Neuron (in vitro differentiated cells): ENCODE measurements around the gene XNDC1N.
"Not testable (repeated sequence)": the region's sequence is repeated elsewhere in the genome, so short reads cannot be mapped to it uniquely, and the experiment has no call there.

ENCODE experiments used
- H2AFZ ChIP-seq: one replicate; pipeline ENCODE4 v1.6.1; 2013; ENCODE audit warnings: low read depth, mild to moderate bottlenecking, inconsistent platforms, low read length, moderate library complexity
- H3K27me3 ChIP-seq: one replicate; pipeline ENCODE4 v1.6.1; 2013; ENCODE audit warnings: low read length; ENCODE audit not compliant: insufficient read depth
- H3K36me3 ChIP-seq: one replicate; pipeline ENCODE4 v1.6.1; 2013; ENCODE audit warnings: low read length; ENCODE audit not compliant: insufficient read depth
- H3K4me1 ChIP-seq: one replicate; pipeline ENCODE4 v1.6.1; 2013; ENCODE audit warnings: low read length; ENCODE audit not compliant: insufficient read depth
- H3K4me3 ChIP-seq: 2 replicates; pipeline ENCODE4 v1.5.1; 2013; ENCODE audit warnings: mild to moderate bottlenecking, low read length, moderate library complexity
- H3K9me3 ChIP-seq: one replicate; pipeline ENCODE4 v1.6.1; 2013; ENCODE audit warnings: low read length

XNDC1N gene

DNA sequence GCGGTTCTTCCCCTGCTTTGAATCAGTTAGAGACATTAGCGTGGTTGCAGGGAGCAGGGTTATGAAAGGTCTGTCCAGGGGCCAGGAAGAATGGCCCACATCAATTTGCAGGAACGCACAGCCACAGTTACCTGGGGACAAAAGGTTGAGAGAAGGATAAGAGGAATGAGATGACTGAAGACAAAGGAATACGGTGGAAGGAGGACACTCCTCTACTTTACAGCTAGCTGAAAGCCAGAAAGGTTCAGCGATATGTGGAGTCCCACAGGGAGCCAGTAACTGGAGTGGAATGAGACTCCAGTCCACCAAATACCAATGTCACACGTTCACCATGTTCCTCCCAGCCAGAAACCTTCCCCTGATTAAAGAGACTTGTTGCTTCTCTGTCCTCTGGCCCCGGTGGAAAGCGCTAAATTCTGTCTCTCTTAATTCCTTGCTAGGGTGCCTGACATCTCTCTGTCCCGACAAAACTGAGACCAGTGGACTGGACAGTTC lies 10.7 kb downstream of the XNDC1N start:
- no peak overlapping the region for H3K4me3 ChIP-seq
- no peaks in the 10 kb centered on the region for H3K9me3 ChIP-seq
- no peaks in the 10 kb centered on the region for H3K4me1 ChIP-seq
- H3K27me3 ChIP-seq = no peaks in the 10 kb centered on the region
- H3K36me3 ChIP-seq = peaks cover 31% of the 10 kb centered on the region
- no peak overlapping the region for H2AFZ ChIP-seq

DNA sequence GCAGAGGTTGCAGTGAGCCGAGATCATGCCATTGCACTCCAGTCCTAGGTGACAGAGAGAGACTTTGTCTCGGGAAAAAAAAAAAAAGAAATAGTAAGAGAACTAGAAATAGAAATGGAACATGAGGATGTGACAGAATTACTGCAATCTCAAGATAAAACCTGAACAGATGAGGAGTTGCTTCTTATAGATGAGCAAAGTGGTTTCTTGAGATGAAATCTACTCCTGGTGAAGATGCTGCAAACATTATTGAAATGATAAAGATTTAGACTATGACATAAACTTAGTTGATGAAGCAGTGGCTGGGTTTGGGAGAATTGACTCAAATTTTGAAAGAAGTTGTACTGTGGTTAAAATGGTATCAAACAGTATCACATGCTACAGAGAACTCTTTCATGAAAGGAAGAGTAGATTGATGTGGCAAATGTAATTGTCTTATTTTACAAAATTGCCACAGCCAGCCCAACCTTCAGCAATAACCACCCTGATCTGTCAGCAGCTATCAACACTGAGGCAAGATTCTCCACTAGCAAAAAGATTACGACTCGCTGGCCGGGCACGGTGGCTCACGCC lies 13.7 kb downstream of the XNDC1N start:
- no peak overlapping the region for H2AFZ ChIP-seq
- peaks cover 37% of the 10 kb centered on the region for H3K36me3 ChIP-seq
- no peaks in the 10 kb centered on the region for H3K9me3 ChIP-seq
- no peak overlapping the region for H3K4me3 ChIP-seq
- no peaks in the 10 kb centered on the region for H3K4me1 ChIP-seq
- H3K27me3 ChIP-seq = no peaks in the 10 kb centered on the region

DNA sequence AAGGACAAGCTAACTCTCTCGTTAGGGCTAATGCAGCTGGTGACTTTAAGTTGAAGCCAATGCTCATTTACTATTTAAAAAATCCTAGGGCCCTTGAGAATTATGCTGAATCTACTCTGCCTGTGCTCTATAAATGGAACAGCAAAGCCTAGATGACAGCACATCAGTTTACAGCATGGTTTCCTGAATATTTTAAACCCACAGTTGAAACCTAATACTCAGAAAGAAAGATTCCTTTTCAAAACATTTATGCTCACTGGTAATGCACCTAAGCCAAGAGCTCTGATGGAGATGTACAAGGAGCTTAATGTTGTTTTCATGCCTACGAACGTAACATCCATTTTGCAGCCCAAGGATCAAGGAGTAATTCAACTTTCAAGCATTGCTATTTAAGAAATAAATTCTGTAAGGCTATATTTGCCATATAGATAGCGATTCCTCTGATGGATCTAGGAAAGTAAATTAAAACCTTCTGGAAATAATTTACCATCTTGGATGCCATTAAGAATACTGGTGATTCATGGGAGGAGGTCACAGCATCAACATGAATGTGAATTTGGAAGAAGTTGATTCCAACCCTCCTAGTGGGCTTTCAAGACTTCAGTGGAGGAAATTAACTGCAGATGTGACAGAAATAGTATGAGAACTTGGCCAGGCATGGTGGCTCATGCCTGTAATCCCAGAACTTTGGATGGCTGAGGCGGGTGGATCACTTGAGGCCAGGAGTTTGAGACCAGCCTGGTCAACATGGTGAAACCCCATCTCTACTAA lies 14.5 kb downstream of the XNDC1N start:
- no peaks in the 10 kb centered on the region for H3K9me3 ChIP-seq
- H3K27me3 ChIP-seq = no peaks in the 10 kb centered on the region
- H3K4me1 ChIP-seq = no peaks in the 10 kb centered on the region
- peaks cover 37% of the 10 kb centered on the region for H3K36me3 ChIP-seq
- no peak overlapping the region for H3K4me3 ChIP-seq
- H2AFZ ChIP-seq = no peak overlapping the region

DNA sequence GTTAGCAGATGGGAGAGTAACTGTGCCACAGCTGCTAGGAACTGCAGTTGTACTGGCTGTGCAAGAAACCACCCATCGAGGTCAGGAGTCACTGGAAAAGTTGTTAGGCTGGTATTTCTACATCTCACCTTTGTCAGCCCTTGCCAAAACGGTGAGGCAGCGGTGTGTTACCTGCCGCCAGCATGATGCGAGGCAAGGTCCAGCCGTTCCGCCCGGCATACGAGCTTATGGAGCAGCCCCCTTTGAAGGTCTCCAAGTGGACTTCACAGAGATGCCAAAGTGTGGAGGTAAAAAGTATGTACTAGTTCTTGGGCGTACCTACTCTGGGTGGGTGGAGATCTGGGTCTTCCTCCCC lies 16.4 kb downstream of the XNDC1N start:
- not testable (repeated sequence) for H3K9me3 ChIP-seq, H2AFZ ChIP-seq, H3K4me3 ChIP-seq, H3K4me1 ChIP-seq, H3K27me3 ChIP-seq
- peaks cover 34% of the 10 kb centered on the region for H3K36me3 ChIP-seq

DNA sequence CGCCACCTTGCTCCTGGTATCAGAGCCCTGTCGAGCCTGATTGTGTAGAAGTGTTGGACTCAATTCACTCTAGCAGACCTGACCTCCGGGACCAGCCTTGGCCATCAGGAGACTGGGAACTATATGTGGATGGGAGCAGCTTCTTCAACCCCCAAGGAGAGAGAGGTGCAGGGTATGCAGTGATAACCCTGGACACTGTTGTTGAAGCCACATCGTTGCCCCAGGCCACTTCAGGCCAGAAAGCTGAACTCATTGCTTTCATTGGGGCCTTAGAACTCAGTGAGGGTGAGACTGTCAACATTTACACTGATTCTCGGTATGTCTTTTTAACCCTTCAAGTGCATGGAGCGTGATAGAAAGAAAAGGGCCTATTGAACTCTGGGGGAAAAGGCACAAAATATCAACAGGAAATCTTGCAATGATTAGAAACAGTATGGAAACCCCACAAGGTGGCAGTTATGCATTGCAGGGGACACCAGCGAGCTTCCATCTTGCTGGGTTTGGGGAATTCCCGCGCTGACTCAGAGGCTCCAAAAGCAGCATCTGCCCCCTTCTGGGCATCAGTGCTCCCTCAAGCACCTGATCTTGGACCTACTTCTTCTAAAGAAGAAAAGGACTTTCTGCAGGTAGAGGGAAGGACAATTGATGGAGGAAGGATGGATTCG lies 16.9 kb downstream of the XNDC1N start:
- H3K4me1 ChIP-seq, H2AFZ ChIP-seq, H3K27me3 ChIP-seq, H3K9me3 ChIP-seq, H3K4me3 ChIP-seq: not testable (repeated sequence)
- H3K36me3 ChIP-seq = peaks cover 32% of the 10 kb centered on the region

DNA sequence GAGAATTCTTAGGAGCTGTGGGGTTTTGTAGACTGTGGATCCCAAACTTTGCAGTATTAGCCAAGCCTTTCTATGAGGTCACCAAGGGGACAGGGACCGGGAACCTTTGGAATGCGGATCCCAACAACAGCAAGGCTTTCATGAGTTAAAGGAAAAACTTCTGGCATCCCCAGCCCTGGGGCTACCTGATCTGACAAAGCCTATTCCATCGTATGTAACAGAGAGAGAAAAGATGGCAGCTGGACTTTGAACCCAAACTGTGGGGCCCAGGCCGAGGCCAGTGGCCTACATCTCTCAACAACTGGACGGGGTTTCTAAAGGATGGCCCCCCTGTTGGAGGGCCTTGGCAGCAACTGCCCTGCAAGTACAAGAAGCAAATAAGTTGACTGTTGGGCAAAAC lies 17.6 kb downstream of the XNDC1N start:
- H3K9me3 ChIP-seq, H3K4me3 ChIP-seq, H3K27me3 ChIP-seq, H3K4me1 ChIP-seq, H2AFZ ChIP-seq: not testable (repeated sequence)
- peaks cover 27% of the 10 kb centered on the region for H3K36me3 ChIP-seq

DNA sequence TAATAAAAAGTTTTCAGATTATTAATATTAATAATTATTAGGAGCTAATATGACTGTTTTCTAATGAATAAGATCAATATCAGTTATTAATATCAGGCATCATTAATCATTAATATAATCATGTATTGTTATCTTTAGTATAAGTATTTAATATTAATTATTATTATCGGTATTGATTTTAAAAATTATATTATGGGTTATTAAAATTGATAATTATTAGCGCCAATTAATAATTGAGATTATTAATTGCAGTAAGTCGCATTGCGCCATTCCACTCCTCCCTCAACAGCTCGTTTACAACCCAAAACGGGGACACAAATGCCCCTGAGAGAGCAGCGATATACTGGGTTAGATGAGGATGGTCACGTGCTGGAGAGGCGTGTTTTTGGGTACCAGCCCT lies 20.2 kb downstream of the XNDC1N start:
- Histone ChIP-seq H3K4me3 (no peak overlapping the region), H3K4me1 (no peaks in the 10 kb centered on the region), H3K9me3 (no peaks in the 10 kb centered on the region), H2AFZ (no peak overlapping the region), H3K36me3 (peaks cover 17% of the 10 kb centered on the region), H3K27me3 (no peaks in the 10 kb centered on the region)

DNA sequence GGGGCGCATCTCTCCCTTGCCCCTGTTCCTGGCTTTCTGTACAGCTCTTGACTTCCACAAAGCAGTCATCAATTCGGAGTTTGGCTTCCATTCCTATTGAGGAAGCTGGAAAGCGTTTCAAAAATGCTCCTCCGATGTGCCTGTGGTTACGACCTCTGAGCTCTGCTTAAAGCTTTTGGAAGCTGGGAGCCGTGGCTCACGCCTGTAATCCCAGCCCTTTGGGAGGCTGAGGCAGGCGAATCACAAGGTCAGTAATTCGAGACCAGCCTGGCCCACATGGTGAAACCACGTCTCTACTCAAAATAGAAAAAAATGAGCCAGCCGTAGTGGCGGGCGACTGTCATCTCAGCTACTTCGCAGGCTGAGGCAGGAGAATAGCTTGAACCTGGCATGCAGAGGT lies 27.3 kb downstream of the XNDC1N start:
- H3K4me1 ChIP-seq, H3K27me3 ChIP-seq, H2AFZ ChIP-seq, H3K4me3 ChIP-seq, H3K9me3 ChIP-seq, H3K36me3 ChIP-seq: not testable (repeated sequence)

DNA sequence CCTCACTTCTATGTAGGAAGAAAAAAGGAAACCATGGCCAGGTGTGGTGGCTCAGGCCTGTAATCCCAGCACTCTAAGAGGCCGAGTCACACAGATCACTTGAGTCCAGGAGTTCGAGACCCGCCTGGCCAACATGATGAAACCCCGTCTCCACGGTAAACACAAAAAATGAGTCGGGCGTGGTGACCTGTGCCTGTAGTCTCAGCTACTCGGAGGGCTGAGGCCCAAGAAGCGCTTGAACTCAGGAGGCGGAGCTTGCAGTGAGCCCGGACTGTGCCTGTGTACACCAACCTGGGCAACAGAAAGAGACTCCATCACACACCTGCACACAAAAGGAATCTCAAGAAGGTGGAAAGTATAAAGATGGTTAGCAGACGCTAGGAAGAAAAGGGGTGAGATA lies 32.4 kb downstream of the XNDC1N start:
- H3K4me3 ChIP-seq = no peak overlapping the region
- peaks cover 2% of the 10 kb centered on the region for H3K36me3 ChIP-seq
- H3K4me1 ChIP-seq = no peaks in the 10 kb centered on the region
- no peaks in the 10 kb centered on the region for H3K27me3 ChIP-seq
- H3K9me3 ChIP-seq = peaks cover 5% of the 10 kb centered on the region
- no peak overlapping the region for H2AFZ ChIP-seq

DNA sequence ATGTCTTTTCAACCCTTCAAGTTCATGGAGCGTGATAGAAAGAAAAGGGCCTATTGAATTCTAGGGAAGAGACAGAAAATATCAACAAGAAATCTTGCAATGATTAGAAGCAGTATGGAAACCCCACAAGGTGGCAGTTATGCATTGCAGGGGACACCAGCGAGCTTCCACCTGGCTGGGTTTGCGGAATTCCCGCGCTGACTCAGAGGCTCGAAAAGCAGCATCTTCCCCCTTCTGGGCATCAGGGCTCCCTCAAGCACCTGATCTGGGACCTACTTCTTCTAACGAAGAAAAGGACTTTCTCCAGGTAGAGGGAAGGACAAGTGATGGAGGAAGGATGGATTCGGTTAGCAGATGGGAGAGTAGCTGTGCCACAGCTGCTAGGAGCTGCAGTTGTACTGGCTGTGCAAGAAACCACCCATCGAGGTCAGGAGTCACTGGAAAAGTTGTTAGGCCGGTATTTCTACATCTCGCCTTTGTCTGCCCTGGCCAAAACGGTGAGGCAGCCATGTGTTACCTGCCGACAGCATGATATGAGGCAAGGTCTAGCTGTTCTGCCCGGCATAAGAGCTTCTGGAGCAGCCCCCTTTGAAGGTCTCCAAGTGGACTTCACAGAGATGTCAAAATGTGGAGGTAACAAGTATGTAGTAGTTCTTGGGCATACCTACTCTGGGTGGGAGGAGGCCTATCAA lies 39.1 kb downstream of the XNDC1N start:
- not testable (repeated sequence) for H3K27me3 ChIP-seq, H3K36me3 ChIP-seq, H3K4me3 ChIP-seq, H3K4me1 ChIP-seq, H2AFZ ChIP-seq, H3K9me3 ChIP-seq

DNA sequence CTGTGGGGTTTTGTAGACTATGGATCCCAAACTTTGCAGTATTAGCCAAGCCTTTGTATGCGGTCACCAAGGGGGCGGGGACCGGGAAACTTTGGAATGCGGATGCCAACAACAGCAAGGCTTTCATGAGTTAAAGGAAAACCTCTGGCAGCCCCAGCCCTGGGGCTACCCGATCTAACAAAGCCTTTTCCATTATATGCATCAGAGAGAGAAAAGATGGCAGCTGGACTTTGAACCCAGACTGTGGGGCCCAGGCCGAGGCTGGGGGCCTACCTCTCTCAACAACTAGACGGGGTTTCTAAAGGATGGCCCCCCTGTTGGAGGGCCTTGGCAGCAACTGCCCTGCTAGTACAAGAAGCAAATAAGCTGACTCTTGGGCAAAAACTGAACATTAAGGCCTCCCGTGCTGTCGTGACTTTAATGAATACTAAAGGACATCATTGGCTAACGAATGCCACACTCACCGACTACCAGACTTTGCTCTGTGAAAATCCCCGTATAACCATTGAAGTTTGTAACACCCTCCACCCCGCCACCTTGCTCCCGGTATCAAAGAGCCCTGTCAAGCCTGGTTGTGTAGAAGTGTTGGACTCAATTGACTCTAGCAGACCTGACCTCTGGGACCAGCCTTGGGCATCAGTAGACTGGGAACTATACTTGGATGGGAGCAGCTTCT lies 39.9 kb downstream of the XNDC1N start:
- not testable (repeated sequence) for H3K36me3 ChIP-seq, H3K4me1 ChIP-seq, H3K9me3 ChIP-seq, H3K4me3 ChIP-seq, H2AFZ ChIP-seq, H3K27me3 ChIP-seq

DNA sequence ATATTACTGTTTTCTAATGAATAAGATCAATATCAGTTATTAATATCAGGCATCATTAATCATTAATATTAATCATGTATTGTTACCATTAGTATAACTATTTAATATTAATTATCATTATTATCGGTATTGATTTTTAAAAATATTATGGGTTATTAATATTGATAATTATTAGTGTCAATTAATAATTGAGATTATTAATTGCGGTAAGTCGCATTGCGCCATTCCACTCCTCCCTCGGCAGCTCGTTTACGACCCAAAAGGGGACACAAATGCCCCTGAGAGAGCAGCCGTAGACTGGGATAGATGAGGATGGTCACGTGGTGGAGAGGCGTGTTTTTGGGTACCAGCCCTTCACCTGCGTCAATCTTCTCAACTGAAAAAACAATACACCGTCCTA lies 42.6 kb downstream of the XNDC1N start:
- H3K36me3 ChIP-seq, H2AFZ ChIP-seq, H3K9me3 ChIP-seq, H3K27me3 ChIP-seq, H3K4me3 ChIP-seq, H3K4me1 ChIP-seq: not testable (repeated sequence)
